ACHN (cell line): Measurements from ENCODE around the gene CRABP2.
A peak's percentile ranks its signal among the peaks of the same experiment; 100 is the strongest.

ENCODE experiments used
- DNase-seq: peaks from one replicate; pipeline ENCODE4 v3.0.0-alpha.2; 2015
- in situ Hi-C: cut with HindIII; loops from 2 replicates; pipeline ENCODE4 v1.10.0; 2017; ENCODE audit warnings: low sequenced_read_pairs, low pct_ligation_motif_present, low pct_unique_long_range_greater_than_20kb

Gene CRABP2

DNA sequence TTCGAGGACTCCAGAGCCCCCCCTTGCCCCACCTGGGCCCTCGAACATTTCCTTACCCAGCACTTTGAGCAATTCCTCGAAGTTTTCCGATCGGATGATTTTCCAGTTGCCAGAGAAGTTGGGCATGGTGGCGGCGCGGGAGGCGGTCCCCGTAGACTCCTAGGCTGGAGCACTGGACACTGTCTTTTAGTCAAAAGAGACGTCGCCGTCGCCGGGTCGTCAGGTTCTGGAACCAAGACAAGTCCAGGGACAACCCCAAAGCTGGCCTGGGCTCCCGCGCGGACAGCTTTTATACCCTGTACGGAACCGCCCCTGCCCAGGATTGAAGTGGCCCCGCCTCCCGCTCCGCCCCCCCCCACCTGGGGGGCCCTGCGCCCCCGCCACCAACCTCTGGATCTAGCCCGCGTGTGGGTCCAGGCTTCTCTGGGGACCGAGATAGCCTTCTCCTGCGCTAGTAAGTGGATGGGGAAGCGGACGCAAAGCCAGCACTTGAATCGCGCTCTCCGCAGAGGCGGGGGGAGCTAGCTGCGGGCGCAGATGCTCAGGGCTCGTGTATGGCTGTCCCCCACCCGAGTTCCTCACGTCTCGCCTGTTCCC, at the start of gene CRABP2:
Gene CRABP2 (minus strand): TSS at position 263 of the 597 bp plus-strand sequence. CDS start 137 bp downstream, at position 126.
- in situ Hi-C loops, result no loop called here
- DNase-seq, result peak; percentile 40

- in situ Hi-C loops, result no loop called here
- no peak for DNase-seq
These were observed 48.8 kb upstream of the CRABP2 start for GRCh38 chr1:156754219-156754618.

- DNase-seq, result no peak
These were observed 47.6 kb upstream of the CRABP2 start for GRCh38 chr1:156752843-156753482.

GRCh38 chr1:156751757-156752481, 46.5 kb upstream of the CRABP2 start:
- in situ Hi-C loops, result no loop called here
- DNase-seq, result peak; percentile 97

More at GRCh38 chr1:156752843-156753482, 47.6 kb upstream of the CRABP2 start:
- in situ Hi-C loops, result no loop called here

DNA sequence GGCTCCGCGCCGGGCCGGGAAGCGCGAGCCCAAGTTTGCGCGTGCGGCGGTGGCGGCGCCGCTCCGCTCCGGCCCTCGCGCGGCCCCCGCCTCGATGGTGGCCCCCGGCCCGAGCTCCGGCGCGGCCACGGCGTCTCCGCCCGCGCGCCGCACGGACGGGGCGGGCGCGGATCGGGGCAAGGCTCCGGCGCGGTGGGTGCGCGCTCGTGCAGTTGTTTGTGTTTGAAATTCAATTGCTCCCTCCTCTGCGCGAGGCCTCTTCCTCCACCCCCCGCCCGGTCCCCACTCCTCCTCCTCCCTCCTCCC, 46.0 kb upstream of the CRABP2 start, which contains the start of gene HDGF:
Gene HDGF (minus strand): TSS at position 225 of the 306 bp plus-strand sequence. CDS start 246 bp downstream, outside the sequence.
- no peak for DNase-seq
- in situ Hi-C loops, result no loop called here

GRCh38 chr1:156750711-156751450, 45.5 kb upstream of the CRABP2 start:
- DNase-seq, result peak; percentile 41
- in situ Hi-C loops, result no loop called here

- peak; percentile 37 for DNase-seq
These were observed 44.8 kb upstream of the CRABP2 start for GRCh38 chr1:156750191-156750672.

DNA sequence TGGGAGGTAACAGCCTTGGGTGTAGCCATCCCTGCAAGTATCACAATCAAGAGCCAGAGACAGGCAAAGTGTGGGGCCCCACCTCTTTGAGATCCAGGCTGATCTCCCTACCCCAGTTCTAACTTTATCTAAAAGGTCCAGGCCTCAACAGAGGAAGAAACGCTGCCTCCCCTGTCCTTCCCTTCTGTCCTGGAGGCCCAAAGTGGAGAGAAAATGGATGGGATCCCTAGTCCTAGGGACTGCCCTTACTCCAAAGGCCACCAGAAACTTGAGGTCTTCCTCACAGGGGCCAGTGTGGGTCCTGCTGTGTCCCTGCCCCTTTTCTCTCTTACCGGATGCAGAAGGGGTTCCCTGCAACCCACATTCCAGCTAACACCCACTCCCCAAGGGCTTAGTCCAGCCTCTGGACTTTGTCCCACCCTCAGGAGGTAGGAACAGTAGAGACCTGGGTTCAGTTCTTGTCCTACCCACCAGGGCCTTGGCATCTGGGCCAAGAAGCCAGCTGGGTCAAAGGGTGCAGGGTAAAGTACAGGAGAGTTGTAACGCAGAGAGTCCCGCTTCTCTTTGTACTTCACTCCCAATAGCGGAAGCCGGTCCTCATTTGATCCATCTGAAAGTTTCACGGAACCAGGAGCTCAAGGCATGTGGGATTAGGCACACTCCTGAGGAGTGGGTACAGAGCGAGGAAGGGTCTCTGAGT, 44.2 kb upstream of the CRABP2 start:
- DNase-seq, result peak; percentile 27
- in situ Hi-C loops, result no loop called here

More at GRCh38 chr1:156750191-156750672, 44.8 kb upstream of the CRABP2 start:
- in situ Hi-C loops, result no loop called here

DNA sequence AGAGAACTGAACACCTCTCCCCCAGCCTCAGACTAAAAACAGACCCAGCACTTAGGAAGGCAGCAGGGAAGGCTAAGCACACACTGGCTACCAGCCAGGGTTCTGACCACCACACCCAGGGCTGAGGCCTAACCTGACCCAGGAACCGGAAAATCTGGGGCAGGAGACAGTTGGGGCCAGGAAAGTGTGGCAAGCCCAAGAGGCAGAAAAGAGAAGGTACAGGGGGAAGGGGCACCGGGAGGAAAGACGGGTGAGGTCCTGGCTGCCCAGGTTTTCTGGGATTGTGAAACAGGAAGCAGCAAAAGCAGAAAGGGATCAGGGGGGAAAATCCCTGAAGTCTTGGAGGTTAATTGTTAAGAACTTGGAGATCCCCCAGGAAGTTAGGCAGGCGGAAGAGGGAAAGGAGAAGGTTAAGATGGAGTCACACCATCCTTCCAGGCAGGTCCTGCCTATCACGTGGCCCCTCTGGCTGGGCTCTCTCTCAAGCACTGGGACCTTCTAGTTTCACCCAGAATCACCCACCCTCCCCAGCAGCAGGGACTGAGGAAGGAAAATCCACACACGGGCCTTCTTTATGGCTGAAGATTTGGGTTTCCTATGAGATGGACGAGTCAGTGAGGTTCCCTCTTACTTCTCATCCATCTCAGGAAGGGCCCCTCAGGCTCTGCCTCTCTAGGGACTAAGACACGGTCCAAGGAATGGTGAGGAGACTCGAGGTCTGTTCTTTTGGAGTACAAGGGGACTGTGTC, 43.5 kb upstream of the CRABP2 start:
- in situ Hi-C loops, result no loop called here
- DNase-seq, result peak; percentile 77

GRCh38 chr1:156747742-156748669, 42.6 kb upstream of the CRABP2 start:
- DNase-seq, result no peak
- in situ Hi-C loops, result no loop called here

GRCh38 chr1:156746728-156747631, 41.6 kb upstream of the CRABP2 start:
- peak; percentile 92 for DNase-seq
- in situ Hi-C loops, result no loop called here

GRCh38 chr1:156746406-156746727, 41.0 kb upstream of the CRABP2 start:
- no peak for DNase-seq
- in situ Hi-C loops, result no loop called here

DNA sequence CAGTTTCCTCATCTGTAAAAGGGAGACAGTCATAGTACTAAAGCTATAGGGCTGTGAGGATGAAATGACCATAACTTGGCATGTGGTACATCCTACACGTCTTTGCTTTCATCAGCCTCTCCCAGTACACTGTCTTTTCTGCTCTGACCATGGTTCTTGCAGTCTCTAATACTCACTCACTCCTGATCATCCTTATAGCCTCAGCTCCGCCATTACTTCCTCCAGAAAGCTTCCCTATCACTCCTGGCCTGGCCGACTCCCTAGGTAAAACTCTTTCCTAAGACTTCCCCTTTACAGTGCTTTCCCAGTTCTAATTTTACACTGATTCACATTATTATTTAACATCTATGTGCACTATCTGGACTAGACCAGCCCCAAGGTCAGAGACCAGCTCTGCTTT, 40.5 kb upstream of the CRABP2 start:
- in situ Hi-C loops, result no loop called here
- no peak for DNase-seq

DNA sequence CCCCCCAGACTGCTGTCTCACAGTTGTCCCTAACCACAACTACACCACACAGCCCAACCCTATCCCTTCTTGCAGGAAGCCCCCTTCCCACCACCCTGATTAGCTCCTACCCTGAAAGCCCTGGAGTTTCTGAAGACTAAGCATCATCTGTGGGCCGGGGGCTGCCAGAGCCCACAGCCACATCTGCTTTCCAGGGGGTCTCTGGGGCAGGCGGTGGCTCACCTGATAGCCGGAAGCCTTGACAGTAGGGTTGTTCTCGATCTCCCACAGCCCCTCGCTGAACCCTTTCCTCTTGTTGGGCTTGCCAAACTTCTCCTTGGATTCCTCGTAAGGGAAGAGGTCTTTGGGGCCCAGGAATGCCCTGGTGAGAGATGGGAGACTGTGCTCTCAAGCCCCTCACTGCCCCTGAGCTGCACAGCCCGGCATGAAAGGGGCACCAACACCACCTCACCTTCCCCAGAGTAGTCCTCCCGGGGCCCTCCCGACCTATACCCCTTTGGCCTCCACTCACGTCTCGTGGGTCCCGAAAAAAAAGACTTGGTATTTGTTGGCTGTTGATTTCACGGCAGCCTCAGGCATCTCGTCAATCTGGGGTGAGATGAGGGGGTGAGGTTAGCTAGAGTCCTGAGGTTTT, 39.5 kb upstream of the CRABP2 start:
- DNase-seq, result no peak
- in situ Hi-C loops, result no loop called here

- in situ Hi-C loops, result no loop called here
- no peak for DNase-seq
These were observed 39.0 kb upstream of the CRABP2 start for GRCh38 chr1:156744344-156744743.
